GM10248 (cell line): Measurements from ENCODE around the gene UBR2.
"Not testable (repeated sequence)": the region's sequence is repeated elsewhere in the genome, so short reads cannot be mapped to it uniquely, and the experiment has no call there.

Experiments
- CTCF ChIA-PET: fragments of 300-600 bp; sonication (Branson Sonifier 250); formaldehyde crosslinking; extraction: SDS; loops from one replicate; lab custom pipeline; 2021; ENCODE audit warnings: antibody characterized with exemption; lab: Yijun Ruan, JAX
- POLR2A ChIA-PET: fragments of 350-650 bp; sonication (Branson Sonifier 250); formaldehyde crosslinking; extraction: SDS; loops from one replicate; lab custom pipeline; 2020; ENCODE audit warnings: antibody characterized with exemption; lab: Yijun Ruan, JAX
- DNase-seq: peaks from one replicate; pipeline ENCODE4 v3.0.0; 2012; ENCODE audit errors: extremely low spot score
- CTCF ChIP-seq: IDR thresholded peaks from 2 replicates; pipeline ENCODE4 v1.5.1; 2012; ENCODE audit warnings: mild to moderate bottlenecking, low read depth; ENCODE audit errors: extremely low read depth, missing control alignments, control extremely low read depth

Gene UBR2

GRCh38 chr6:42661540-42662153, 97.8 kb downstream of the UBR2 start:
- POLR2A ChIA-PET = no interaction called here
- peak; percentile 78 for TF ChIP-seq CTCF
- CTCF ChIA-PET = interaction anchor here (0.6 to 4.8 kb wide), 47 partner anchors 8 to 354 kb away, joined by 3 to 34 read pairs (median 4); partner anchors contain the start of genes PRPH2, PTCRA and RPL7L1
- DNase-seq = peak; percentile 59

GRCh38 chr6:42664718-42665117, 100.9 kb downstream of the UBR2 start:
- no peak for DNase-seq
- ChIA-PET CTCF (interaction anchor here (0.9 to 4.8 kb wide), 5 partner anchors 9 to 213 kb away, joined by 3 to 34 read pairs (median 3); partner anchors contain the start of genes RPL7L1 and UBR2), POLR2A (interaction anchor here (0.6 kb wide), 1 partner anchor 172 kb away, joined by 4 read pairs; no protein-coding TSS in a partner anchor)
- no peak for TF ChIP-seq CTCF

- POLR2A ChIA-PET, DNase-seq: not testable (repeated sequence)
- CTCF ChIA-PET = interaction anchor here (0.9 to 3.5 kb wide), 6 partner anchors 9 to 70 kb away, joined by 3 to 24 read pairs (median 4); no protein-coding TSS in a partner anchor
These were observed 110.5 kb downstream of the UBR2 start for GRCh38 chr6:42674368-42674767.

- TF ChIP-seq CTCF = no peak
- ChIA-PET CTCF (interaction anchor here (1.4 to 3.5 kb wide), 3 partner anchors 13 to 52 kb away, joined by 4 to 24 read pairs (median 5); no protein-coding TSS in a partner anchor), POLR2A (no interaction called here)
- no peak for DNase-seq
These were observed 111.0 kb downstream of the UBR2 start for GRCh38 chr6:42674780-42675179.

GRCh38 chr6:42679358-42679757, 115.5 kb downstream of the UBR2 start:
- POLR2A ChIA-PET = no interaction called here
- CTCF ChIA-PET = interaction anchor here (1.0 to 1.6 kb wide), 4 partner anchors 14 to 198 kb away, joined by 3 to 6 read pairs (median 4); no protein-coding TSS in a partner anchor
- DNase-seq = no peak
- no peak for TF ChIP-seq CTCF

- ChIA-PET POLR2A (no interaction called here), CTCF (interaction anchor here (1.1 to 2.5 kb wide), 5 partner anchors 11 to 189 kb away, joined by 3 to 7 read pairs (median 3); no protein-coding TSS in a partner anchor)
- DNase-seq = no peak
- no peak for TF ChIP-seq CTCF
These were observed 124.5 kb downstream of the UBR2 start for GRCh38 chr6:42688281-42688680.

GRCh38 chr6:42689371-42689770, 125.5 kb downstream of the UBR2 start:
- no peak for TF ChIP-seq CTCF
- DNase-seq = no peak
- ChIA-PET POLR2A (no interaction called here), CTCF (interaction anchor here (1.0 to 2.5 kb wide), 4 partner anchors 22 to 164 kb away, joined by 3 to 7 read pairs (median 6); no protein-coding TSS in a partner anchor)
